Measurements from ENCODE around the gene OR3A1.
"Not testable (repeated sequence)": the region's sequence is repeated elsewhere in the genome, so short reads cannot be mapped to it uniquely, and the experiment has no call there.

GRCh38 chr17:3249013-3249412 lies 49.1 kb downstream of the OR3A1 start:
- not testable (repeated sequence) for TF ChIP-seq POLR2A (IDR thresholded peaks at IDR 0.05; ENCODE audit: low read depth, low read length); CTCF (IDR thresholded peaks at IDR 0.05; ENCODE audit: extremely low read depth in 1 of 2, insufficient read depth in 1 of 2, low read depth in 1 of 2, low read length in 2 of 2); EZH2 (IDR thresholded peaks at IDR 0.05; ENCODE audit: borderline replicate concordance, low read depth, low read length, severe bottlenecking); POLR2AphosphoS5 (IDR thresholded peaks at IDR 0.05; ENCODE audit: insufficient read depth, low read depth, low read length); GATA2 (IDR thresholded peaks at IDR 0.05; ENCODE audit: insufficient read depth, insufficient read length, low read depth, low read length); MYC (IDR thresholded peaks at IDR 0.05; ENCODE audit: low read depth, low read length); FOS (IDR thresholded peaks at IDR 0.05; ENCODE audit: borderline replicate concordance, insufficient read depth, low read length)
